ENCODE results near the gene CIITA.

The CIITA gene

GRCh38 chr16:10947211-10947787 lies 70.3 kb downstream of the CIITA start:
- H2BK15ac ChIP-seq (replicated peaks; ENCODE audit: low read depth): no peak overlapping the region
- H4K5ac ChIP-seq (ENCODE audit: low read length): no peak overlapping the region
- no peak overlapping the region for H3K4me3 ChIP-seq (ENCODE audit: low read length)
- no peak overlapping the region for H3K27ac ChIP-seq (ENCODE audit: low read depth, low read length)
- H2BK5ac ChIP-seq (ENCODE audit: low read length): no peak overlapping the region
- no peaks in the 10 kb centered on the region for H3K36me3 ChIP-seq (ENCODE audit: control insufficient read depth, insufficient read depth, low read length)
- no peak overlapping the region for H4K8ac ChIP-seq (ENCODE audit: low read depth, low read length)
- peaks cover 48% of the 10 kb centered on the region for H3K4me1 ChIP-seq (ENCODE audit: control insufficient read depth, low read depth, low read length)
- peak overlapping the region; percentile 7 for H3K18ac ChIP-seq (ENCODE audit: low read length)
- peaks cover 30% of the 10 kb centered on the region for H3K79me2 ChIP-seq (ENCODE audit: control insufficient read depth, insufficient read depth, low read length)
- peak overlapping the region; percentile 29 for H3K9ac ChIP-seq (ENCODE audit: low read length)
- H3K4ac ChIP-seq (ENCODE audit: low read depth, low read length): peak overlapping the region; percentile 10
- no peaks in the 10 kb centered on the region for H3K27me3 ChIP-seq (ENCODE audit: insufficient read depth, low read length, poor library complexity)
- DNase-seq: no peak
- peak overlapping the region; percentile 34 for H2AK5ac ChIP-seq (ENCODE audit: low read length)
- H3K56ac ChIP-seq (ENCODE audit: low read length): peak overlapping the region; percentile 54
- WGBS (ENCODE audit: extremely low coverage, insufficient coverage, low lambda C conversion rate): no CpG with 5 or more reads among the region's 10 CpGs
- peaks cover 32% of the 10 kb centered on the region for H3K79me1 ChIP-seq (ENCODE audit: low read length)
- H3K4me2 ChIP-seq (ENCODE audit: low read length): no peak overlapping the region
- H2BK120ac ChIP-seq (ENCODE audit: low read depth, low read length): no peak overlapping the region
- H3K23ac ChIP-seq (ENCODE audit: low read length): no peak overlapping the region

GRCh38 chr16:10949424-10949970 lies 72.5 kb downstream of the CIITA start:
- Histone ChIP-seq H4K8ac (ENCODE audit: low read depth, low read length) (no peak overlapping the region), H4K5ac (ENCODE audit: low read length) (no peak overlapping the region), H3K18ac (ENCODE audit: low read length) (no peak overlapping the region), H3K4me2 (ENCODE audit: low read length) (no peak overlapping the region), H3K4ac (ENCODE audit: low read depth, low read length) (no peak overlapping the region), H3K27me3 (ENCODE audit: insufficient read depth, low read length, poor library complexity) (no peaks in the 10 kb centered on the region), H2BK120ac (ENCODE audit: low read depth, low read length) (no peak overlapping the region), H3K23ac (ENCODE audit: low read length) (peak overlapping the region; percentile 90), H2BK15ac (replicated peaks; ENCODE audit: low read depth) (no peak overlapping the region), H3K79me1 (ENCODE audit: low read length) (peaks cover 32% of the 10 kb centered on the region), H3K36me3 (ENCODE audit: control insufficient read depth, insufficient read depth, low read length) (no peaks in the 10 kb centered on the region), H3K56ac (ENCODE audit: low read length) (peak overlapping the region; percentile 51), H3K9ac (ENCODE audit: low read length) (no peak overlapping the region), H3K27ac (ENCODE audit: low read depth, low read length) (peak overlapping the region; percentile 43), H3K4me3 (ENCODE audit: low read length) (no peak overlapping the region), H3K4me1 (ENCODE audit: control insufficient read depth, low read depth, low read length) (peaks cover 48% of the 10 kb centered on the region), H2BK5ac (ENCODE audit: low read length) (peak overlapping the region; percentile 69), H3K79me2 (ENCODE audit: control insufficient read depth, insufficient read depth, low read length) (peaks cover 30% of the 10 kb centered on the region), H2AK5ac (ENCODE audit: low read length) (peak overlapping the region; percentile 79)
- peak; percentile 97 for DNase-seq
- WGBS (ENCODE audit: extremely low coverage, insufficient coverage, low lambda C conversion rate): no CpG with 5 or more reads among the region's 7 CpGs

GRCh38 chr16:10950393-10950792 lies 73.4 kb downstream of the CIITA start:
- Histone ChIP-seq H3K4ac (ENCODE audit: low read depth, low read length) (no peak overlapping the region), H3K18ac (ENCODE audit: low read length) (peak overlapping the region; percentile 13), H3K4me1 (ENCODE audit: control insufficient read depth, low read depth, low read length) (peaks cover 46% of the 10 kb centered on the region), H3K27me3 (ENCODE audit: insufficient read depth, low read length, poor library complexity) (no peaks in the 10 kb centered on the region), H3K23ac (ENCODE audit: low read length) (no peak overlapping the region), H3K79me1 (ENCODE audit: low read length) (peaks cover 31% of the 10 kb centered on the region), H3K4me3 (ENCODE audit: low read length) (no peak overlapping the region), H2BK5ac (ENCODE audit: low read length) (no peak overlapping the region), H2BK120ac (ENCODE audit: low read depth, low read length) (no peak overlapping the region), H2BK15ac (replicated peaks; ENCODE audit: low read depth) (no peak overlapping the region), H4K5ac (ENCODE audit: low read length) (no peak overlapping the region), H3K56ac (ENCODE audit: low read length) (peak overlapping the region; percentile 50), H3K9ac (ENCODE audit: low read length) (no peak overlapping the region), H4K8ac (ENCODE audit: low read depth, low read length) (no peak overlapping the region), H3K79me2 (ENCODE audit: control insufficient read depth, insufficient read depth, low read length) (peaks cover 27% of the 10 kb centered on the region), H3K4me2 (ENCODE audit: low read length) (no peak overlapping the region), H3K36me3 (ENCODE audit: control insufficient read depth, insufficient read depth, low read length) (no peaks in the 10 kb centered on the region), H3K27ac (ENCODE audit: low read depth, low read length) (no peak overlapping the region), H2AK5ac (ENCODE audit: low read length) (no peak overlapping the region)
- peak; percentile 52 for DNase-seq
- no CpG with 5 or more reads among the region's 5 CpGs for WGBS (ENCODE audit: extremely low coverage, insufficient coverage, low lambda C conversion rate)

GRCh38 chr16:10951026-10951425 lies 74.0 kb downstream of the CIITA start:
- peaks cover 40% of the 10 kb centered on the region for H3K4me1 ChIP-seq (ENCODE audit: control insufficient read depth, low read depth, low read length)
- H3K27me3 ChIP-seq (ENCODE audit: insufficient read depth, low read length, poor library complexity): no peaks in the 10 kb centered on the region
- WGBS (ENCODE audit: extremely low coverage, insufficient coverage, low lambda C conversion rate): no CpG with 5 or more reads among the region's 4 CpGs
- DNase-seq: peak; percentile 38
- H4K8ac ChIP-seq (ENCODE audit: low read depth, low read length): no peak overlapping the region
- H3K18ac ChIP-seq (ENCODE audit: low read length): no peak overlapping the region
- H2BK5ac ChIP-seq (ENCODE audit: low read length): no peak overlapping the region
- no peak overlapping the region for H3K4me2 ChIP-seq (ENCODE audit: low read length)
- H3K23ac ChIP-seq (ENCODE audit: low read length): no peak overlapping the region
- no peak overlapping the region for H2BK120ac ChIP-seq (ENCODE audit: low read depth, low read length)
- no peak overlapping the region for H3K56ac ChIP-seq (ENCODE audit: low read length)
- H2BK15ac ChIP-seq (replicated peaks; ENCODE audit: low read depth): no peak overlapping the region
- H3K79me1 ChIP-seq (ENCODE audit: low read length): peaks cover 32% of the 10 kb centered on the region
- H3K9ac ChIP-seq (ENCODE audit: low read length): no peak overlapping the region
- no peak overlapping the region for H4K5ac ChIP-seq (ENCODE audit: low read length)
- H3K27ac ChIP-seq (ENCODE audit: low read depth, low read length): no peak overlapping the region
- H3K79me2 ChIP-seq (ENCODE audit: control insufficient read depth, insufficient read depth, low read length): peaks cover 26% of the 10 kb centered on the region
- no peak overlapping the region for H3K4ac ChIP-seq (ENCODE audit: low read depth, low read length)
- H3K4me3 ChIP-seq (ENCODE audit: low read length): no peak overlapping the region
- no peaks in the 10 kb centered on the region for H3K36me3 ChIP-seq (ENCODE audit: control insufficient read depth, insufficient read depth, low read length)
- no peak overlapping the region for H2AK5ac ChIP-seq (ENCODE audit: low read length)

GRCh38 chr16:10954903-10955302 lies 77.9 kb downstream of the CIITA start:
- H2BK5ac ChIP-seq (ENCODE audit: low read length): no peak overlapping the region
- H4K8ac ChIP-seq (ENCODE audit: low read depth, low read length): no peak overlapping the region
- peaks cover 17% of the 10 kb centered on the region for H3K79me1 ChIP-seq (ENCODE audit: low read length)
- no peak overlapping the region for H3K56ac ChIP-seq (ENCODE audit: low read length)
- no peak overlapping the region for H3K4me2 ChIP-seq (ENCODE audit: low read length)
- no peak overlapping the region for H3K18ac ChIP-seq (ENCODE audit: low read length)
- no peaks in the 10 kb centered on the region for H3K36me3 ChIP-seq (ENCODE audit: control insufficient read depth, insufficient read depth, low read length)
- H3K4me3 ChIP-seq (ENCODE audit: low read length): no peak overlapping the region
- H3K23ac ChIP-seq (ENCODE audit: low read length): no peak overlapping the region
- H3K4me1 ChIP-seq (ENCODE audit: control insufficient read depth, low read depth, low read length): peaks cover 10% of the 10 kb centered on the region
- no peak overlapping the region for H2BK120ac ChIP-seq (ENCODE audit: low read depth, low read length)
- no CpG with 5 or more reads among the region's 7 CpGs for WGBS (ENCODE audit: extremely low coverage, insufficient coverage, low lambda C conversion rate)
- H3K9ac ChIP-seq (ENCODE audit: low read length): no peak overlapping the region
- H4K5ac ChIP-seq (ENCODE audit: low read length): no peak overlapping the region
- peaks cover 8% of the 10 kb centered on the region for H3K79me2 ChIP-seq (ENCODE audit: control insufficient read depth, insufficient read depth, low read length)
- DNase-seq: no peak
- H2BK15ac ChIP-seq (replicated peaks; ENCODE audit: low read depth): no peak overlapping the region
- H3K27me3 ChIP-seq (ENCODE audit: insufficient read depth, low read length, poor library complexity): no peaks in the 10 kb centered on the region
- no peak overlapping the region for H2AK5ac ChIP-seq (ENCODE audit: low read length)
- no peak overlapping the region for H3K27ac ChIP-seq (ENCODE audit: low read depth, low read length)
- H3K4ac ChIP-seq (ENCODE audit: low read depth, low read length): no peak overlapping the region
